Cerebellar nuclear complex (tissue), 1 donor: ENCODE measurements around the gene WSCD2.

Experiments used
- DNase-seq, 2 experiments: peaks; one replicate each; lab custom pipeline; 2025; lab: John Stamatoyannopoulos, UW

Gene WSCD2

GRCh38 chr12:108166505-108166904, 37.4 kb downstream of the WSCD2 start:
- no peak for DNase-seq

GRCh38 chr12:108167974-108168373, 38.9 kb downstream of the WSCD2 start:
- no peak for DNase-seq

GRCh38 chr12:108169708-108170107, 40.6 kb downstream of the WSCD2 start:
- DNase-seq, result no peak

DNA sequence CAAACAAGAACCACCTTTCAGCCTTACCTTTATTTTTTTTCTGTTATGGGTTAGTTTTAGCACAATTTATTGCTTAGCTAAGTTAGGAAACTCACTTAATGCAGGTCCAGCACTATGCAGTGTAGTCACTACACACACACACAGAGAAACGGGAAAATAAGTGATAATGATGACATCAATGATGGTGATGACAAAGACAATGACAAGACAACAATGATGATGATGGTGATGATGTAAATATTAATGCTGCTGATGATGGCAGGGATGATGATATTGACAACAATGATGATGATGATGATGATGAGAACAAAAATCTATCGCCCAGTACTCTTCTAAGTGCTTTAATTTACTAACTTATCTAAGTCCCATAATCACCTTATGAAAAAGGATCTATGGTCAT, 41.1 kb downstream of the WSCD2 start:
- DNase-seq, result no peak

DNA sequence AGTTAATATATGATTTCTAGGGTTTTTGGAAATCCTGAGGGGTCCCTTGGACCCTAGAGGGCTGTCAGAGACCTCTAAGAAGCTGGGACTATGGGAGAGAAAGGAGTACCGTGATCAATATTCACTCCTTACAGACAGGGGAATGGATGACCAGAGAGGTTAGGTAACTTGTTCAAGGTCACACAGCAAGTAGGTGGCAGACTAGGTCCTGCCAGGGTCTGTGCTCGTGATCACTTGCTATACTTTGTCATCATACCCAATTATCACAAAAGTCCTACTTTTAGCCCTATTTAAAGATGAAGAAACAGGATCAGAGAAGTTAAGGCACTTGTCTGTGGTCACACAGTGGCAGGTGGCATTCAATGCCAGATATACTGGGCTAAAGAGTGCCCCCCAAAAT, 42.9 kb downstream of the WSCD2 start:
- no peak for DNase-seq

DNA sequence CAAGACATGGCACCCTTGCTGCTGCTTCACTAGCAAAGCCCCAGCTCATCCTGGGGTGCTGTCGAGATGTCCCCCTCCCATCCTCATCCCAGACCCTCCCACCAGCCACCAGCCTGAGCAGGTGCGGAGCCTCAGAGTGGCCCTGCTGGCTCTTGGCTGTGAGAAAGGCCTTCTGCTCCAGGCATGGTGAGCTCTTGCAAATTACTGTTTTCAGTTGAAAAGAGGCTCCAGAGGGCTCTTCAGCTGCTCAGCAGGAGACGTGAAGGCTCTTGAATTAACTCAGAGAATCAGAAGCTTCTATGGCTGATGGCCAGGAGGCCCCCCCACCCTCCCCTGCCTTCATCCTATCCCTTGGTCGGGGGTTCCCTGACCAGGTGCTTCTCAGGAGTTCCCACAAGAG, 44.1 kb downstream of the WSCD2 start:
- peak in 1 of 2 experiments; percentile 21 for DNase-seq

DNA sequence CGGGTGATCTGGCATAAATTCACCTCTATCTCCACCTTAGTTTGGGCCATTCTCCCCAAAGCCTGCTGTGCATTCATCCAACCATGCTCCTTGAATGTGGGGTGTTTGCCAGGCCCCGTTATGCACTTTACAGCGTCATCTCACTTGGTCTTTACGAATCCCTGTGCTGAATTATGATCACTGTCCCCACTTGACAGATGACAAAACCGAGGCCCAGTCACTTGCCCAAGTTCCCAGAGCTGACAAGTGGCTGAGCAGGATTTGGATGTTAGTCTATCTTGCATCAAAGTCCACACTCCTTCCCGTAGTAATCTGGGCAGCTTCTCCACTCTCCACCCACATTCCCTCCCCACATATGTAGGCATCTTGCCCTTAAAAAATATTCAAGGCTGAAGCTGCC, 44.8 kb downstream of the WSCD2 start:
- no peak for DNase-seq

- DNase-seq, result no peak
Measured at GRCh38 chr12:108174641-108175040, 45.6 kb downstream of the WSCD2 start.

GRCh38 chr12:108175310-108175709, 46.2 kb downstream of the WSCD2 start:
- DNase-seq, result peak in 1 of 2 experiments; percentile 33

DNA sequence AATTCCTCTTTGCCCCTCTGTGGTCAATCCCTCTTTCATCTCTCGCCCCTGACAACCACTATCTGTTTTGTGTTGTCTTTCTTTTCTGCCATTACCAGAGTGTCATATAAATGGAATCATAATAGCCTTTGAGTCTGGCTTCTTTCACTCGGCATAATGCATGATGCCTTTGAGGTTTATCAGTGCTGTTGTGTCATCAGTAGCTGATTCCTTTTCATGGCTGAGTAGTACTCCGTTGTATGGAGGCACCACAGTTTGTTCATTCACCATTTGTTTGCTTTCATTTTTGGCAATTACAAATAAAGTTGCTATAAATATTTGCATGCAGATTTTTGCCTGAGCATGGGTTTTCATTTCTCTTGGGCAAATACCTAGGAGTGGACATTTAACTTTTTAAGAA, 47.2 kb downstream of the WSCD2 start:
- DNase-seq, result no peak

GRCh38 chr12:108177131-108177530, 48.0 kb downstream of the WSCD2 start:
- DNase-seq, result no peak

DNA sequence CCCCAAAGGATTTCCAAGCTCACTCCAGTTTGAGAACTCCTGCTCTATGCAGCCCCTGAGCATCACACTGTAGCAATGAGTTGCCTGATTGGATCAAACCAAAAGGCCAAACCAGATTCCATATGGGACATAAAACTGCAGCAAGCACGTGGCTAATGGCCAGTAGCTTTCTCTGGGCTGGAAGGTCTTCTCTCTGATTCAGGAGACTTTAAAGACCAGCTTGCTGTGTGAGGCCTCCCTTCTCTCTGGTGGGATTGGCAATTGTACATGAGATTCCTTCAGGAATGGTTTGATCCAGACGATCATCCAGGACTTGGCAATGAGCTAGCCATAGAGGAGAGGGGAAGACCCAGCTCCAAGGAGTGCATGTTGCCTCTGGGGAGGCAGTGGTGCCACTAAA, 50.2 kb downstream of the WSCD2 start:
- DNase-seq, result no peak

DNA sequence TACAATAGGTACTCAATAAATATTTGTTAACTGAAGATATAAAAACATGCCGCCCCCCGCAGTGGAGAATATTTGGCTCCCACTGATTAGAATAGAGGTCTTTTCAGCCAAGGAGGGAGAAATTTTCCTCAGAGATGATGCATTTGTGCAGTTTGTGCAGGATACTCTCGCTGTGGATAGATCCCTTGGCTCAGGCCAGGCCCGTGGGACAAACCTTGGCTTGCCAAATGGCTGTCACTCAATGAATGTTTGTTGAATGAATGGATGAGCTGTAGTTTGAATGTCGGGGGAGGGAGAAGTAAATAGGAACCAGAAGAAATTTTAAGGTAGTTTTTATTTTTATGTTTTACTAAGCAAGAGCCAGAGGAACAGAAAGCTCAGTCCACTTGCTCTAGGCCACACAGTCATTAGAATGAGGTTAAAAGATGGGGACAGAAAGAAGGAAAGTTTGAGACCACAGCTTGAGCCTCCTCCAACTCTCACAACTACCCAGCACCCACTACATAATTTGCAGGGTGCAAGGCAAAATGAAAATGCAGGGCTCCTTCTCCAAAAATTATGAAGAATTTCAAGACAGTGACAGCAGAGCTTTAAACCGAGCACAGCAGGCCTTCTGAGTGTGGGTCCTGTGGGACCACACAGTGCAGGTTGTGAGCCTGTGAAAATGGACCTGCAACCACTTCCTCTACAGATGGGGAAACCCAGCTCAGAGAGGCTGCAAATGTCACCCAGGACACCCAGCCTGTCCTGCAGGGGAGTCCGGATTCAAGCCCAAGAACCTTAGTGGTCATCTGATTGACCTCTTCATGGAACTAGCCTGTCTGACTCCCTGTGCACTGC, 51.4 kb downstream of the WSCD2 start:
- no peak for DNase-seq

GRCh38 chr12:108181095-108181454, 52.0 kb downstream of the WSCD2 start:
- DNase-seq, result no peak

DNA sequence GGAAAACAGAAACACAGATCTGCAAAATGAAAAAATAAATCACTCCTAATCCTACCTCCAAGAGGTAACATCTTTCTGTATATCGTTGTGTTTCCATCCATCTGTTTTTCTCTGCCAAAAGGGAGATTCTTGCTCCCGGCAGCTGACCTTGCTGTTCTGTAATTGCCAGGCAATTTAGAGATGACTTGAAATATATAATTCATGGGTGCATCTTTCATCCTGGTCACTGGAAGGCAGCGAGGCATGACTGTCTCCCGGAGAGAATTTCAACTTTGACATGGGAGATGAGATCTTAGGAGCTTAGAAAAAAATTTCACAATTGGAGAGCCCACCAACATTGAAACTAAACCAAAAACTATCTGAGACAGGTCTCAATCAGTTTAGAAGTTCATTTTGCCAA, 53.0 kb downstream of the WSCD2 start:
- DNase-seq, result no peak

DNA sequence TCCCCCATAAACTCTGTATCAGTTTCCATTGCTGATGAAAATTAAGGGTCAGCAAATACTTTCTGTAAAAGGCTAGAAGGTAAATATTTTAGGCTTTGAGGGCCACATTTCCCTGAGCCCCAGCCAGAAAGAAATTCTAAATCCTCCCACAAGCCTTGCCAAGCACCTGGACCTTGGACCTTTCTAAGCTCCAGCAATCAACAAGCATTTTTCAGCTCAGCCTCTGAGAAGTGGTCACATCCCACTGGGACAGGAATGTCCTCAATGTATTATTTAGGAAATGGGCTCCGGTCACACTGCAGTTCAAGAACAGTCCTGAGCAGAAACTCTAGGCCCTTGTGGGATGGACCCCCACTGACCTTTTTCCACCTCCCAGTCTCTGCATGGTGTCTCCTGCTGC, 55.9 kb downstream of the WSCD2 start:
- no peak for DNase-seq

DNA sequence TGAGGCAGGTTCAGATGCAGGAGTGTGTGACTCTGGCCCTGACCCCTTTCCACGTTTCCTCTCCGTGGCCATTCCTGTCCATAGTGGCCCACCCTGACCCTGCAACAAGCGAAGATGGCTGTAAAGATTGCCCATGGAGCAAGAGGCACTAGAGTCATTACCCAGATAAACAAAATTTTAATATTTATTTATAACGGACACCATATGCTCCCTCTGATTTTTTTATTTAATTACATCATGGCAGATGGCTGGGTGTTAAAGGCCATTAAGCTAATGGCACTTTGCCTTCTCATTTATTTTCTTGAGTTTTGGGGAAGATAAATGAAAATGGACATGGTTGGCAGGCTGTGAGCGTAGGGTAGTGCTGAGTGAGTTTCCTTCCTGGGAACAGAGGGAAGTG, 58.7 kb downstream of the WSCD2 start:
- peak; percentile 37 to 91 for DNase-seq

DNA sequence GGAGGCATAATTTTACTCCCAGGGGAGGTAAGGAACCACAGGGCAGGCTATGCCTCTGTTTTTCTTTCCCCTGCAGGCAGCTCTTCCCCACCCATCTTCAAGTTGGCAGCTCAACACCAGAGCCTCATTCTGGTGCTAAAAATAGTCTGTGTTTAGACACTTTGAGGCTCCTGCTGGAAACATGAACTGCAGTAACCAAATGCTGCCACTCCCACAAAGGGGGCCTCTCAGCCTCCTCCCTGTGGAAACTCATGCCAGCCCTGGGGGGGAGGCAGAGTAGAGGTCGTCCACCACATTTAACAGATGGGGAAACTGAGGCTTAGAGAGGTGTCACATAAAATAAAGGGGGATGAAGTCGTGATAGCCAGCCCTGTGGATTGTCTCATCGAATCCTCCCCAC, 61.4 kb downstream of the WSCD2 start:
- peak; percentile 23 to 33 for DNase-seq

DNA sequence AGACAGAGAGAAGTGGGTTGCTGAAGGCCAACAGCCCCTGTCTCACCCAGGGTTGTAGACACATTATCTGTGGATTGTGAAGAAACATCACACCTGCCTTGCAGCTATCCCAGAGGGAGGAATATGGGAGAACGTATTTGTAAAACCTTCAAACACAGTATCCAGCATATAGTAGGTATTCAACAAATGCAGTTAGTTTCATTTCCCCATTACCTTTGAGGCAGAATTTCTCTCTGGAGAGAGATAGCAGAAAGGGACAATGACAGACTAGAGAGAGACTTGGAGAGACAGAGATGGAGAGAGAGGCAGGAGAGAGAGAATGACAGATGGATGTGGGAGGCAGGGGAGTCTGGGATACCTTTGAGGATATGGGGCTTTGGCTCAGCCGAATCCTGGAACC, 62.0 kb downstream of the WSCD2 start:
- no peak for DNase-seq

- no peak for DNase-seq
Measured at GRCh38 chr12:108191938-108192337, 62.9 kb downstream of the WSCD2 start.

DNA sequence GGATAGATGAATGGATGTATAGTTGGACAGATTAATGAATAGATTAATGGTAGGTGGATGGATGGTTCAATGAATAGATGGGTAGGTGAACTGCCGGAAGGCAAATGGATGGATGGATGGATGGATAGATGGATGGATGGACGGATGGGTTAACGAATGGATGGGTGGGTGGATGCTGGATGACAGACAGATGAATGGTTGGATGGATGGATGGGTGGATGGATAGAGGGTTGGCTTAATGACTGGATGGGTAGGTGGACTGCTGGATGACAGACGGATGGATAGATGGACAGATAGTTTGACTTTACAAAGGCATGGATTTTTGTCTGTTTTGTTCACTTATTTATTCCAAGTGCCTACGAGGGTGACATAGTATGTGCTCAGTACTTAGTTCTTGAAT, 64.4 kb downstream of the WSCD2 start:
- no peak for DNase-seq

DNA sequence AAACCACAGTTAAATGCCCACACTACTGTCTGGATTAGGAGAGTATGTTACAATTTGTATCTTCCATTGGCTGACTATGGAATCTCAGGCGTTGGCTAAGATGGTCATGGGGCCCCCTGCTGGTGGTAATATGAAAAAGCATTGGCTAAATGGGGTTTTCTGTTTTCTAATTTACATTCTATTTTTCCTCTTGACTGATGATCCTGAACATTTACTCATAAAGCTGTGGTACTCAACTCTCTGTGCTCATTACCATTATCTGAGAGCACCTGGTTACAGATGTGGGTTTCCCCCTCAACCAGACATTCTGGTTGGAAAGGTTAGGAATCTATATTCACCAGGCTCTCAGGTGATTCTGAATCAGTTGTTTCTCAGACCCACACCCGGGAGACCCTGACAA, 64.8 kb downstream of the WSCD2 start:
- DNase-seq, result no peak

DNA sequence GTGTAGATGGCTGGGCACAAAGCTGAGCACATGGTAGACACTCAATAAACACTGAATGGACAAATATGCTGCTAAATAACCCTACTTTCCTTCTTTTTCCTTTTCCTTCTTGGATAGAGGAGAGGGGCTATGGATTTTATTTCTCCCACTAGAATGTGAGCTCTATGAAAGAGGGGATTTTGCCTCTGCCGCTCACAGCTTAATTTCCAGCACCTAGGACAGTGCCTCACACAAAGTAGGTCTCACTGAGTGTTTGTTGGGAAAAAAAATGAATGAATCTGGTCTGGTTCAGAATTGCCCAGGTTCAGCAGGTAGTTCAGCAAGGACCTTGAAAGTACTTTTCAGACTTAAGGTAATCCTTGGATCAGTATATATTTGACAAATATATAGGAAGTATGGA, 65.5 kb downstream of the WSCD2 start:
- DNase-seq, result no peak

GRCh38 chr12:108196319-108196718, 67.2 kb downstream of the WSCD2 start:
- DNase-seq, result no peak
